Measurements from ENCODE around the gene RRAD.
"Not testable (repeated sequence)": the region's sequence is repeated elsewhere in the genome, so short reads cannot be mapped to it uniquely, and the experiment has no call there.

The RRAD gene

GRCh38 chr16:66950971-66951790, 25.8 kb upstream of the RRAD start:
- no peak for DNase-seq

DNA sequence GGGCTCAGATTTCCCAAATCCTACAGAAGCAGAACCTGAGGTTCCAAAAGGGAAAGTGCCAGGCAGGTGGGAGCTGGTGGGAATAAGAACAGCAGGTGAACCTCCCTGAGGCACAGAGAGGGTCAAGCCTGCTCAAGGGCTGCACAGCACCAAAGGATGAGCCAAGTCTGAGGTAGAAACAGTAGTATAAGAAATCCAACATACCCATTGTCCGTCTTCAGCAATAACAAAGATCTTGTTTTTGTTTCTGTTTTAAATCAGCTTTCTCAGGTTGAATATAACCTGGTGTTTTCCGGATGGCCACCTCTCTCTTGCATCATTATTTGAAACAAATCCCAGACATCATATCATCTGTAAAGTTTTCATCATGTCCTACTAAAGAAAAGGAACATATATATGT, 25.1 kb upstream of the RRAD start:
- no peak for DNase-seq

DNA sequence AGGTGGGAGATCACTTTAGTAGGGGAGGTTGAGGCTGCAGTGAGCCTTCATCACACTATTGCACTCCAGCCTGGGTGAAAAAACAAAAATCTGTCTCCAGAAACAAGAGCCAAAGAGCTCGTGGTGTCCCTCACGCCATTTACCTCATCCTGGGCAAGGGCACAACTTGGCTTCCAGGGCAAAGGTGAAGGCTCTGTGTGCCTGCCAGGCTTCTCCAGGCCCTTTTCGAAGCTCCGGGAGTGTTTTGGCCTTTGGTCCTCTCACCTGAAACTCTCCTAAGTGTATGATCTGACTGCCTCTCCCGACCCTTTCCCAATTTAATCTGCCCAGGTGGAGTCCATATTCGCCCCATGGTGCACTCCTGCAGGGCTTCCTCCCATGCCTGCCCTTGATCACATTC, 24.1 kb upstream of the RRAD start:
- DNase-seq: no peak

GRCh38 chr16:66948837-66949225, 23.5 kb upstream of the RRAD start:
- no peak for DNase-seq

DNA sequence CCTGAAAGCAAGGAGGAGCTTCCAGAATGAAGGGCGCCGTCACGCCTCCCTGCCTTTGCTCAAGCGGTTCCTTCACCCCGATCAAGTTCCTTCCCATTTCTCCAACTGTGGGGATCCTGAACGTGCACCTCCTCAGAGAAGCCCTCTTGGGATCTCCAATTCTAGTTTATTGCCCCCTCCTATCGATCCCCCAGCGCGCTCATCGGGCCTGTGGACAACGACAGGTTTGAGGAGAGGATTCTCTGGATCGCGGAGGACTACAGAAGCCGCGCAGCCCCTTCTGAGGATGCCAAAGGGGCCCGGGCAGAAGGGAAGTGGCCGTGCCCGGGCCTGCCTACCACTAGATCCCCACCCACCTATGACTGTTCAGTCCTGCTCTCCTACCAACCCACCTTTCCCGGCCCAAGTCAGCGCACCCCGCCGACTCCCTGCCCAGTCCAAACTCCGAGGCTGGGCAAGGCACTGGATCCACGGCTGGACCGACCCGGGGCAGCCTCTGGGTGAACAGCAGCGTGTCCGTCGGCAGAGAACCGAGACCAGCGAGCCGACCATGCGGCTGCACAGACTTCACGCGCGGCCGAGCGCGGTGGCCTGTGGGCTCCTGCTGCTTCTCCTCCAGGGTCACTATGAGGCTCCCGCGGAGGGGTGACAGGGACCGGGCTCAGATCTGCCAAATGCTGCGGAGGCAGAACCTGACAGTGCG, 22.9 kb upstream of the RRAD start:
- peak in 1 of 2 experiments; percentile 14 for DNase-seq

DNA sequence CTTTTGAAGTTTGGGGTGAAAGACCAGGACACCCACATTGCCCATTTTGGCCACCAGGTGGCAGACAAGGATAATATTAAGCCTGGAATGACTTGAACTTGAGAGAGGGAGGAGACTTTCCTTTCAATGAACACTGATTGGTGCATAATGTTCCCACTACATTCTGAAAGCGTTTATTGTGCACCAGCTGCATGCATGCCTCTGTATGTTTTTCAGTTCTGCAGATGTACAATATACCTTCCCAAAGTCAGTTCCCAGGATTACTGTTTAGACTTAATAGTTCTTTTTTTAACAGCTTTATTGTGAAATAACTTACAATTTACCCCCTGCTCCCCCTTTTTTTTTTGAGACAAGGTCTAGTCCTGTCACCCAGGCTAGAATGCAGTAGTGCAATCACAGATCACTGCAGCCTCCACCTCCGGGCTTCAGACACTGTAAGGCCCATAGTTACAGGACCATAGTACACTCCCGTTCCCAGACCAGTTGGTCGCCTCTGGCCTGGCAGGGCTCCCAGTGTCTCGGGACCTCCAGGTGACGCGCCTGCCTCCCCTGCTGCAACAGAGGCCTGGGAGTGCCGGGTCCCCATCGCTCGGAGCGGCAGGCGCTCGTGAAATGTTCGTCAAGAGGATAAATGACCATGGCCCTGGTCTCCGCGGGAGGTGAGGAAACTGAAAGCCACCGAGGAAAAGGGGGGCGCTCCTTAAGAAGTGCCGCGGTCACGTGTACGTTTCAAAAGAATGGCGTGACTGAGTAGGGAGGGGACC, 22.1 kb upstream of the RRAD start:
- DNase-seq: peak; percentile 86 to 91

DNA sequence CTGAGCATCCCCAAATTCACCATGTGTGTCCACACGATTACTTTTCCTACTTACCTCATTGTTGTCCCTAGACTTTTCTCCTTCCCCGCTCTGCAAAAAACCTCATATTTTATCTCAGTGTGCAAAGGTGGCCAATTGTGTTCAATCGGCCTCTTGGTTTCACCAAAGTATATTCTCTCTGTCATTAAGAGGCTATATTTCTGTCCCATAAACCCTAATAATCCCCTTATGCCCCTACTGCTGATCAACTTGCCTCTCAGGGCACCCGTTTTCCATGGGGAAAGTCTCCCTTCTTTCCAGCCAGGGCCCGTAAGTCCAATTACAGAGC, 21.6 kb upstream of the RRAD start:
- DNase-seq: no peak

GRCh38 chr16:66946541-66946940, 21.2 kb upstream of the RRAD start:
- no peak for DNase-seq

- no peak for DNase-seq
These were observed 20.6 kb upstream of the RRAD start for GRCh38 chr16:66945939-66946338.

DNA sequence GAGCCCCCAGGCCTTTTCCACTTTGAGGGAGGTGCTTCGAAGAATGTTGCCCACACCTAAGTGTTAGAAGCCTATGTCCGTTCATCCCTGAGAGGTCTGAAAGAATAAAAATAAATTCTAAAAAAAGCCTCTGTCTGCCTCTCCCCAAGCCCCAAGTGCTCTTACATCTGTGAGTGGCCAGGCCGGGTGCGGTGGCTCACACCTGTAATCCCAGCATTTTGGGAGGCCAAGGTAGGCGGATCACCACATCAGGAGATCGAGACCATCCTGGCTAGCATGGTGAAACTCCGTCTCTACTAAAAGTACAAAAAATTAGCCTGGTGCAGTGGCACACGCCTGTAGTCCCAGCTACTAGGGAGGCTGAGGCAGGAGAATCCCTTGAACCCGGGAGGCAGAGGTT, 19.6 kb upstream of the RRAD start:
- not testable (repeated sequence) for DNase-seq

DNA sequence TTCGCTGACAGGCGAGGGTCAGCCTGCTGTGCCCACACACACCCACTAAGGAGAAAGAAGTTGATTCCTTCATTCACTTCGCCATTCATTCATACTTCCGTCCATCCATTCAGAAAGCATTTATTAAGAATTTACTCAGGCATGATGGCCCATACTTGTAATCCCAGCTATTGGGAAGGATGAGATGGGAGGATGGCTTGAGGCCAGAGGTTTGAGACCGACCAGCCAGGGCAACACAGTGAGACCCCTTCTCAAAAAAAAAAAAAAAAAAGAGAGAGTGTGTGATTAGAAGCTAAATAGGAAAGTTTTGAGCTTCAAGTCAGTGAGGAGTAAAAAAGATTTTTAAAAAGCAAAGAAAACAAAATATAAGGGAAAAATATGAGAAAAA, 18.7 kb upstream of the RRAD start:
- DNase-seq: no peak

GRCh38 chr16:66943426-66944053, 18.2 kb upstream of the RRAD start:
- DNase-seq: no peak

GRCh38 chr16:66942981-66943380, 17.6 kb upstream of the RRAD start:
- no peak for DNase-seq

GRCh38 chr16:66940236-66940635, 14.9 kb upstream of the RRAD start:
- no peak for DNase-seq

- DNase-seq: no peak
These were observed 14.0 kb upstream of the RRAD start for GRCh38 chr16:66939366-66939765.

DNA sequence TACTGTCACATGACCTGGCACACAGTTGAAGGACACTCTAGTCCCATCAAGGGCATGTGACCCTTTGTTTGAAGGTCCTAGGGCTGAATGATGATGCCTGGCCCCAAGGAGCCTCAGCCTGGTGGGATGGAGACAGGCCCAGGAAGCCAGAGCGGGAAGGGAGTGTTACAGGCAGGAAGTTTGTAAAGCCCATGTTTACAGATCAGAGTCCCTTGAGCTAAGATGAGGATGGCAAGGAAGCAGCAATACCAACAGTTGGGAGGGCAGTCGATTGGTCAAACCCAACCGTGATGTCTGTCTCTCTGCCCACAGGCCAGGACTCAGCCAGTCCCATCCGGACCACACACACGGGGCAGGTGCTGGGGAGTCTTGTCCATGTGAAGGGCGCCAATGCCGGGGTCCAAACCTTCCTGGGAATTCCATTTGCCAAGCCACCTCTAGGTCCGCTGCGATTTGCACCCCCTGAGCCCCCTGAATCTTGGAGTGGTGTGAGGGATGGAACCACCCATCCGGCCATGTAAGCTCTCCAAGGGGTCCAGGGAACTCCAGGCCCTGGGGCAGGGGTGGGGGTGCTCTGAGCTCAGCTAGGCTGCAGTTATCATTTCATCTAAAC, 12.5 kb upstream of the RRAD start:
- no peak for DNase-seq

GRCh38 chr16:66936889-66937554, 11.7 kb upstream of the RRAD start:
- no peak for DNase-seq

- DNase-seq: no peak
These were observed 11.1 kb upstream of the RRAD start for GRCh38 chr16:66936462-66936861.

GRCh38 chr16:66935314-66936011, 10.1 kb upstream of the RRAD start, which contains the start of gene CES2:
CES2 (plus strand) TSS chr16:66935516; CDS start chr16:66935636, 120 bp downstream.
- DNase-seq: no peak

DNA sequence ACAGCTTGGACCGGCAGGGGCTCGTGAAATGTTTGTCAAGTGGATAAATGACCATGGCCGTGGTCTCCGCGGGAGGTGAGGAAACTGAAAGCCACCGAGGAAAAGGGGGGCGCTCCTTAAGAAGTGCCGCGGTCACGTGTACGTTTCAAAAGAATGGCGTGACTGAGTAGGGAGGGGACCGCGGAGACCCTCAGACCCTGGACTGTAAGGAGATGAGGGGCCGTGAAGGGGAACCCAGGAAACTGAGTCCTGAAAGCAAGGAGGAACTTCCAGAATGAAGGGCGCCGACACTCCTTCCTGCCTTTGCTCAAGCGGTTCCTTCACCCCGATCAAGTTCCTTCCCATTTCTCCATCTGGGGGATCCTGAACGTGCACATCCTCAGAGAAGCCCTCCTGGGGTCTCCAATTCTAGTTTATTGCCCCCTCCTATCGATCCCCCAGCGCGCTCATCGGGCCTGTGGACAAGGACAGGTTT, 9.5 kb upstream of the RRAD start:
- peak; percentile 5 to 23 for DNase-seq

GRCh38 chr16:66934138-66934838, 9.0 kb upstream of the RRAD start, which contains the start of gene CIAO2B:
CIAO2B (minus strand) TSS chr16:66934402; CDS start chr16:66934364, 38 bp downstream.
- peak; percentile 63 to 64 for DNase-seq
